AG09319 (cell line): Measurements from ENCODE around the gene LGALS7B.
"Not testable (repeated sequence)": the region's sequence is repeated elsewhere in the genome, so short reads cannot be mapped to it uniquely, and the experiment has no call there.

ENCODE experiments used
- DNase-seq: peaks from one replicate; pipeline ENCODE4 v3.0.0-alpha.2; 2010; ENCODE audit warnings: low read depth; ENCODE audit errors: extremely low read depth
- CTCF ChIP-seq: IDR thresholded peaks from 2 replicates; pipeline ENCODE4 v1.5.1; 2011; ENCODE audit warnings: low read depth, mild to moderate bottlenecking, inconsistent platforms, low read length, moderate library complexity

Gene LGALS7B

GRCh38 chr19:38796154-38796553 is 7.2 kb downstream of the LGALS7B start:
- no peak for TF ChIP-seq CTCF
- DNase-seq, result no peak

GRCh38 chr19:38797781-38798180 is 8.8 kb downstream of the LGALS7B start:
- DNase-seq, result not testable (repeated sequence)

- no peak for TF ChIP-seq CTCF
- no peak for DNase-seq
Observed at GRCh38 chr19:38799104-38799503, 10.1 kb downstream of the LGALS7B start.

GRCh38 chr19:38800577-38801347 is 11.8 kb downstream of the LGALS7B start:
- DNase-seq, result no peak
- no peak for TF ChIP-seq CTCF

GRCh38 chr19:38801359-38802095 is 12.5 kb downstream of the LGALS7B start:
- DNase-seq, result no peak
- TF ChIP-seq CTCF, result no peak

- no peak for DNase-seq
- TF ChIP-seq CTCF, result no peak
Observed at GRCh38 chr19:38803543-38803942, 14.5 kb downstream of the LGALS7B start.

GRCh38 chr19:38805180-38805579 is 16.2 kb downstream of the LGALS7B start:
- no peak for DNase-seq
- TF ChIP-seq CTCF, result no peak
